NOMO-1 treated with dmso at 0.1 percent for 144 hours (cell line): ENCODE results near the gene METAP1D.
"Not testable (repeated sequence)": the region's sequence is repeated elsewhere in the genome, so short reads cannot be mapped to it uniquely, and the experiment has no call there.

Experiments used
- DNase-seq: peaks from one replicate; lab custom pipeline; 2025; ENCODE audit not compliant: unreplicated experiment; lab: John Stamatoyannopoulos, UW

The METAP1D gene

DNA sequence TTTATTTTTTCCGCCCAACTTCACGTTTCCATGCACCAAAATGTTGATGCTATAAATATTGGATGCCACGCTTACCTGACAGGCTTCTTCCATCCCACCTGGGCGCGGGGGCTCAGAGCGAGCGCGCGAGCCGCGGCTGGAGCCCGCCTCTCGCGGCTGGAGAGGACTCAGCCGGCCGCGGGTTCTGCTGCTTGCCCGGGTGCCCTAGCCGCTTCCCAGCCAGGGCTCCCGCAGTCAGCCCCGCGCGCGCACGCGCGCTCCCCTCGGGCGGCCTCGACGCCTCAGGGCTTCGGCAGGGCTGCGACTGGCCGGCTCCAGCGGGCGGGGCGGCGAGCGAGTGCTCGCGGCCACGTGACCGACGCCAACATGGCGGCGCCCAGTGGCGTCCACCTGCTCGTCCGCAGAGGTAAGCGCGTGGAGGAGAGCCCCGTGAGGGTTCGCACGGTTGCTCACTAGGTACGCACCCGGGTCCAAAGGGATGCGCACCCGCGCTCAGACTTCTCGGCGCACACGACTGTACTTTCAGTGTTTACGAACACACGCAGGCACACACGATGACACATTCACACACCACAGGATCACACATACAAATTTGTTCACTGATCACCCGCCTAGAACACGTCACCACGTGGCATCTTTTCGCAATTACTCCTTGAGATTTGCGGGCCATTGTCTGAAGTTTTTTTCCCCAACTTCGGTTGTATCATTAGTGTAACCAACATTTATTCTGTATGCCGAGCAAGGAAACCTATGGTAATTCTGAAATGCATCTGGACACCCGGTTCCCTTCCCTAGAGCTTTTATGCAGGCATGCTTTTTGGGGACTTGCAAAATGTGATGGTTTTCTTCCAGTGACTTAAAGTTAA lies at the start of gene METAP1D:
Gene METAP1D, plus strand, starts transcription at position 350 of the 866 bp plus-strand sequence. Its CDS starts 17 bp downstream, at position 367.
- peak; percentile 72 for DNase-seq

DNA sequence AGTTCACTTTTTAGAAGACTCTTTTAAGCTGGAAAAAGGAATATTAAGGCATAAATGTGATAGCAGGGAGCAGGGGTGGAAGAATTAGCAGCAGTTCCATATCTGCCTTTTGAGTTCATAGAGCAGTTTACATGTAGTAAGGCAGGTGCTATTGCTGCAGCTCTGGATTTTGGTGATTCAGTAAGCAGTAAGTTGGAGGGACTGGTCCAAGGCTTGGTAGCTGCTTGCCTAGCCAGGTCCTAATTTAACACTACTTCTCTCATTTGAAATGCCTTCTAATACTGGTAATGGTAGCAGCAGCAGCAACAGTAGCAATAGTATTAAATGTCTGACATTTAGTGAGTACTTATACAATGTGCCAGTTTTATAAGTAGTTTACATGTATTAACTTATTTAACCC lies 47.5 kb upstream of the METAP1D start:
- DNase-seq, result no peak

DNA sequence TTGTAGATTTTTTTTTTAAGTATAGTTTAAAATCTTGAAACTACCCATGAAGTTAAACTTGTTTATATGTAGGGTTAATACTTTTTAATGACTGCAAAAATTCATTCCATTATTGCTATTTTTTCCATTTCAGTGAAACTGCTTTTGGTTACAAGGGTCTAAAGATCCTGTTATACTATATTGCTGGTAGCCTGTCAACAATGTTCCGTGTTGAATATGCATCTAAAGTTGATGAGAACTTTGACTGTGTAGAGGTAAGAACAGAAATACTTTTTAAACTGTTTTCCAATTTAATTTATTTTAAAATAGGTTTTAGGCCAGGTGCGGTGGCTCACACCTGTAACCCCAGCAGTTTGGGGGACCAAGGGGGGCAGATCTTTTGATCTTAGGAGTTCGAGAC lies 47.0 kb upstream of the METAP1D start:
- DNase-seq, result no peak

DNA sequence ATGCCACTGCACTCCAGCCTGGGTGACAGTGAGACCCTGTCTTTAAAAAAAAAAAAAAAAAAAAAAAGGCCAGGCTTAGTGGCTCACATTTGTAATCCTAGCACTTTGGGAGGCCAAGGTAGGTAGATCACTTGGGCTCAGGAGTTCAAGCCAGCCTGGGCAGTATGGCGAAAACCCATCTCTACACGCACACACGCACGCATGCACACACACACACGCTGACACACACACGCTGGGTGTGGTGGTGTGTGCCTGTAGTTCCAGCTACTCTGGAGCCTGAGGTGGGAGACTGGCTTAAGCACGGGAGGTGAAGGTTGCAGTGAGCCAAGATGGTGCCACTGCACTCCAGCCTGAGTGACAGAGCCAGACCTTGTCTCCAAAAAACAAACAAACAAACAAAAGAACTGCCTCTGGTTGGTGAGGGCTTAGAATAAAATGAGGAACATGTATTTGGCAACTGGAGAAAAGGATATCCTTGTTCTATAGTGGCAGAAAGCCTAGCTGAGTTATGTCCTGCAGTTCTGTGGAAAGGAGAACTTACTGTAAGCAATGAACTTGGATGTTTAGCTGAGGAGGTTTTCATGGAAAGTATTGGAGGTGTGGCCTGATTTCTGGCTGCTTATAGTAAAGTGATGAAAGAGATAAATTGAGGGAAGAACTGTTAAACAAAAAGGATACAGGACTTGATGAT lies 43.5 kb upstream of the METAP1D start:
- peak; percentile 77 for DNase-seq

DNA sequence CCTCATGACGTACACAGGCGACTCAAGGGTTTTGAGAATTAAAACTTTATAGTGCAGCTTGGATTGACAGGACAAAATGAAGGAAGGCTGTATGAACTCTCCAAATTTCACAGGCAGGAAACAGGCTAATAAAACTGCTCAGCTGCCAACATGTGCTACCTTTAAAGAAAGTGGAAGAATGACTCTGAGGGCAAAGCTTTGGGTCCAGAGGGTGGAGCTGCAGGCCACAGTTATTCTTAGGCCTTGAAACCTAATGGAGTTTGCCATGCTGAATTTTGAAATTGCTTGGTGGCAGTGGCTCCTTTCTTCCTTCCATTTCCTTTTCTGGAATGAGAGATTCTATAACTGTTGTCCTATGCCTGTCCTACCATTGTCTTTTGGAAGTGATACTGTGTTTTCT lies 42.7 kb upstream of the METAP1D start:
- peak; percentile 7 for DNase-seq

DNA sequence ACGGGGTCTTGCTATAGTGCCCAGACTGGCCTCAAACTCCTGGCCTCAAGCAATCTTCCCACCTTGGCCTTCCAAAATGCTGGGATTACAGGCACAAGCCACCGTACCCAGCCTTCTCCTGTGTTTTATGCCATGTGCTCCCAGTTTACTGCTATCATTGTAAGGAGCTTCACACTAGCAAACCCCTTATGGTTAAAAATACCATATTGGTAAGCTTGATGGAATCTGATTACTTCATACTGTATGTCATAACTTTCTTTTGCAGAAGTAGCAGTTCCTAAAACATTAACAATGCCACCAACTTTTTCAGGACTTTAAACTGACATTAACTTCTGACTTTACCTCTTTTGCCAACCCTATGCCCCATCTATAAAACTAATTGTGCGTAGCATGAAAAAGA lies 41.3 kb upstream of the METAP1D start:
- peak; percentile 42 for DNase-seq

DNA sequence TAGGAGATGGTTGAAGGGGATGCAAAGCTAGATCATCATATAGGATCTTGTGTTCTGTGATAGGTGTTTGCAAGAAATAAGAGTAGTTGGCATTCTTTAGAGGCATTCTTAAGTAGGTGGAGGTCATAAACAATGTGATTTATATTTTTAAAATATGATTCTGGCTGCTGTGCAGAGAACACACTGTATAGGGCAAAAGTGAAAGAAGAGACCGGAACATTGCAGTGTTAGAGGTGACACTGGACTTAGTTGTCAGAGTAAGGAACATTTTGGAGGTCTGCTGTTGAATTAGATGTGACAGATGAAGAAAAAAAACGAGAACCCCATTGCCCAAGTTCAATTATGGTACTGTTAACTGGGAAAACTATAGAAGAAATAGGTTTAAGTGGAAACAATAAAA lies 39.8 kb upstream of the METAP1D start:
- DNase-seq, result no peak

DNA sequence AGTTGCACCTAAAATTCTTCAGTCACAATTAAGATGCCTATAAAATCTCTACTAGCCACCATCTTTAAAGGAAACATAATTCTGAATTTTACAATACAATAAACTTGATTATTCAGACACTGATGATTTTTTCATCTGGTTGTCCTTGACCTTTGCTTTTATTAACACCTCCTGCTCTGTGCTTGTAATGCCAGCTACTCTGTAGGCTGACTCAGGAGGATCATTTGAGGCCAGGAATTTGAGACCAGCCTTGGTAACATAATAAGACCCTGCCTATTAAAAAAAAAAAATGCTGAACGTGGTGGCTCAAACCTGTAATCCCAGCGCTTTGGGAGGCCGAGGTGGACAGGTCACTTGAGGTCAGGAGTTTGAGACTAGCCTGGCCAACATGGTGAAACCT lies 39.2 kb upstream of the METAP1D start:
- no peak for DNase-seq

DNA sequence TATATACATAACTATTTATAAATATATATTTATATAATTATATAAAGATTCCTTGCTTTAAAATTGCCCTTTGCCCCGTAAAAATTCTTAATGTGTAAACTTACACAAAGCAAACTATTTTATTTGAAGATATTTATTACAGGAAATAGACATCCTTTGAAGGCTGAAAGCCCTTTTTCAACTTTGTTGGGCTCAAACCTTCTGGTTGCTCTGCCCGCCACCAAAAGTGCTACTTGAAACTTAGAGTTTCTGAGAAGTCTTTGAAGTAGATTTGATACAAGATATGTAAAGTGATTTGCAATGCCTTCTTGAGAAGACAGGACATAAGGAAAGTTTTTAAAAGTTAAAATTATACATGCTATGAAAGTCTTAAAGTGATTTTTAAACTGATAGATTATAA lies 36.6 kb upstream of the METAP1D start:
- DNase-seq, result no peak

DNA sequence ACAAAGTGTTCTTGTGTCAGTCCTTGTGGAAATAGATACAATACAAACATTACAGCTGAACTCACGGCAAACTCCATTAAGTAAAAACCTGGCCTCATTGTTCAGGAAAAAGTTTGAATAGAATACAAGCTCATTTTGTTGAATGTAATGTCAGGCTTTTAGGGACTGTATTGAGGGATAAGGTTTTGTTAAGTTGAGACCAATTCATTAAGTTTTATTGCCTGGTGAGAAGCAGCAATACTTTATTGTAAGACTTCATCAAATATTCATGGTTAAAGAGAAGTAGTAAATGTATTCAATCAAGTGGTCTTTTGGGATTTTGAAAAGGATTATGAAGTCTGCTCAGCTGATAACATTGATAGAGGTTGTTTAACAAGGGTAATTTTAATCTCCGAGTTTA lies 35.4 kb upstream of the METAP1D start:
- DNase-seq, result no peak

DNA sequence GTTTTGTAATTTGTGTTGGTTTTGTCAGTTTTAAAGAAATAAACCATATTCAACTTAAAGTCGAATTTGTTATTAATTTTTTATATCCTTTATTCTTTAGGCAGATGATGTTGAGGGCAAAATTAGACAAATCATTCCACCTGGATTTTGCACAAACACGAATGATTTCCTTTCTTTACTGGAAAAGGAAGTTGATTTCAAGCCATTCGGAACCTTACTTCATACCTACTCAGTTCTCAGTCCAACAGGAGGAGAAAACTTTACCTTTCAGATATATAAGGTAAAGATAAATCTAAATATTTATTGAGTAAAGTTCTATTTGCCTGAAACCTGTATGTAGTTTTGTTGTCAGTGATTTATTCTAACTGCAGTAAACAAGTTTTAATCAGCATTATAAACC lies 34.5 kb upstream of the METAP1D start:
- no peak for DNase-seq

DNA sequence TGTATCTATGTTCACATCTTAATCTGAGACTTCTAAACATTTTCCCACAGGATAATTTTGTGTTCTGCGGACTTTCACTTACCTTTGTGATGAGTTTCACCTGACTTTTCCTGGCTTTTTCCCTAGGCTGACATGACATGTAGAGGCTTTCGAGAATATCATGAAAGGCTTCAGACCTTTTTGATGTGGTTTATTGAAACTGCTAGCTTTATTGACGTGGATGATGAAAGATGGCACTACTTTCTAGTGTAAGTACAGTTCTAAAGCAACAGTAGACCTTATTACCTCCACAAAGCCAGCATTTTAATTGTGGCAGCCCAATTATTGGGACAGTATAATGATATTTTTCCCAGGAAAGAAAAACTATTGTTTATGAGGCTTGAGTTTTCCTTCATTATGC lies 34.1 kb upstream of the METAP1D start:
- no peak for DNase-seq

DNA sequence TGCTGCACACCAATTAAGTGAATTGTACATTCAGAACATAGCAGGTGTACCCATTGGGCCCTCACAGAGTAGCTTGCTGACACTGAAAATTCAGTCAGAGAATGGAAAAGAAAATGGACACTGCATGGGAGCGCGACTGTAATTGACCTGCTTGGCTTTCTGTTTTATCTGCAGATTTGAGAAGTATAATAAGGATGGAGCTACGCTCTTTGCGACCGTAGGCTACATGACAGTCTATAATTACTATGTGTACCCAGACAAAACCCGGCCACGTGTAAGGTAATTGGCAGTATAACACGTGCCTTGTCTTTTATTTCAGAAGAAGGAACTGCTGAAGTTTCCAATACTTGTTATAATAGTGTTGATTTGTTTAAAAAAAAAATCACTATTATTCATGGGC lies 33.5 kb upstream of the METAP1D start:
- DNase-seq, result no peak

DNA sequence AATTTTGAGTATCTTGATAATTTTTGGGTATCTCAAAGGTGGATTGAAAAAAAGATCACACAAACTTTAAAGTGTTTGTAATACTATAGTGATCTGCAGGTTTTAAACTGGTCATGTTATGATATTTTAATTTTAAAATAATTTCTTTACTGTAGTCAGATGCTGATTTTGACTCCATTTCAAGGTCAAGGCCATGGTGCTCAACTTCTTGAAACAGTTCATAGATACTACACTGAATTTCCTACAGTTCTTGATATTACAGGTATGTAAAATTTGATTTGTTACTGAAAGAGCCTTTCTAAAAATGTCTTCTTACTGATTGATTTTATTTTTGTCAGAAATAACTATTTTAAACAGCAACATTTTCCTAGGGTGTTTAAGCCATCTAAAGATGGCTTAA lies 33.1 kb upstream of the METAP1D start:
- no peak for DNase-seq

DNA sequence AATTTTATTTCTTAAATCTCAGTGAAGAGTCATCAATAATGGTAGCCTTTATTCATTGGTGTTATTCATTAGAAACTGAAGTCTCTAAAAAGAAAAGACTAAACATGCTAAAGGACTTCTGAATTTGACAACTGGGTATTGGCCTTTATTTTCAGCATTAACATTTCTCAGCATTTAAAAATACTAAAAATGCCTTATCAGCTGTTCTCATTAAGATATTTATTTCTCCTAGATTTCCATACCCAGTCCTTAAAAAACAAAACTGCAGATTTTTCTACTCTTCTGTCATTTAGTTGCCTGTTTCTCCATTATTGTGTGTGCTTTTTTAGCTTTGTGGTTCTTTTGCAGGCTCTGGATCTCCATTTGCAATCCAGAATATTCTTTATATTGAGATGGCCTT lies 31.2 kb upstream of the METAP1D start:
- DNase-seq, result no peak

DNA sequence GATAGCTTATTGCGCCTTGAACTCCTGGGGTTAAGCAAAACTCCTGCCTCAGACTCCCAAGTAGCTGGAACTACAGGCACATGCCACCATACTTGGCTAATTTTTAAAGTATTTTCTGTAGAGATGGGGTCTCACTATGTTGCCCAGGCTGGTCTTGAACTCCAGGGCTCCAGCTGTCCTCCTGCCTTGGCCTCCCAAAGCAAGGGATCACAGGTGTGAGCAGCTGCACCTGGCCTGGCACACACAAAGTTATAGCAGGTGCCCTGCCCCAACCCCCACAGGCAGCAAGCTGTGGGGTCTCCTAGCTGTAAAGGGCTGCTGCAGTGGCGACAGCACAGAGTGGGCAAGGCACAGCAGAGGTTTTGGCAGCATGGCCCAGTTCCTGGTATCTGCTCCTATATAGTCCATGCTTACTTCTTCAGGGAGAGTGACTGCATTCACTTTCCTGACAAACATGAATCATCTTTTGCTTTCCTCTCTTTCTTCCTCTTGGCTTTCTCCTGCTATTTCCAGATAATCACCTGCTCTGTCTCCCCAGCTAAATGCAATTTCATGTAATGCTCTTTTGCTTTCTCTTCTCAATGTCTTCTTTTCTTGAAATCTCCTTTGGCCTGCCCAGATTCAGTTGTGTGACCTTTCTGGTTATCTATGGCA lies 27.3 kb upstream of the METAP1D start:
- DNase-seq, result no peak

DNA sequence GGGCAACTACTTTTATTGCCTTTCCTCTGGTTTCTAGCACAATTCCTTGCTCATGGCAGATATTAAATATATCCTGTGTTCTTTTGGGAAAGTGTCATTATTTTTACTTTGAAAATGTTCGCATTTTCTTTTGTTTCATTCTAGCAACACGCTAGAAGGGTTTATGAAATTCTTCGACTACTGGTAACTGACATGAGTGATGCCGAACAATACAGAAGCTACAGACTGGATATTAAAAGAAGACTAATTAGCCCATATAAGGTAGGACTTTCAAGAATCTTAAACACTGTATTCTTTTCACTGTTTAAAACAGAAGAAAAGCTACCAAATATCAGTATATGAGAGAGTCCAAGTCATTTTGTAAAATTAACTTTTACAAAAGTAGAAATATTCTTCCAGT lies 20.6 kb upstream of the METAP1D start:
- DNase-seq, result no peak

DNA sequence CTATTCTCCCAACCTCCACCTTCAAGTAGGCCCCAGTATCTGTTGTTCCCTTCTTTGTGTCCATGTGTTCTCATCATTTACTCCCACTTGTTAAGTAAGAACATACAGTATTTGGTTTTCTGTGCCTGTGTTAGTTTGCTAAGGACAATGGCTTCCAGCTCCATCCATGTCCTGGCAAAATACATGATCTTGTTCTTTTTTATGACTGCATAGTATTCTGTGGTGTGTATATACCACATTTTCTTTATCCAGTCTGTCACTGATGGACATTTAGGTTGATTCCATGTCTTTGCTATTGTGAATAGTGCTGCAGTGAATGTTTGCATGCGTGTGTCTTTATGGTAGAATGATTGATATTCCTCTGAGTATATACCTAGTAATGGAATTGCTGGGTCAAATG lies 15.8 kb upstream of the METAP1D start:
- not testable (repeated sequence) for DNase-seq

DNA sequence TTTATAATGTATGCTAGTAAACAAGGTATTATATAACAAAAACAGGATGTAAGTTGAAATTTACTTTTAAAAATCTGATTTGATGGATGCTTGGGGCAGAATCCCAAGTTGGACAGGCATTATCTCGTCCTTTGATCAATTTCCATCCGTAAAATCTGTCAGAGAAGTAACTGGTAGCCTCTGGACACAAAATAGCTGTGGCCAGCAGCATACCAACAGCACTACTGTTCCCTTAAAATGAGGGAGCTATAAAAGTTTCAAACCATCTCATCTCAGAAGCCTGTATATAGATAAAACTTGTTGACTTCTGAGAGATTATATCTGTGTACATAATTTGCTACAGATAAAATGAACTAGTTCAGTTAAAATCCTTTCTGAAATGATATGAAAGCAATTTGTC lies 14.7 kb upstream of the METAP1D start:
- DNase-seq, result no peak

DNA sequence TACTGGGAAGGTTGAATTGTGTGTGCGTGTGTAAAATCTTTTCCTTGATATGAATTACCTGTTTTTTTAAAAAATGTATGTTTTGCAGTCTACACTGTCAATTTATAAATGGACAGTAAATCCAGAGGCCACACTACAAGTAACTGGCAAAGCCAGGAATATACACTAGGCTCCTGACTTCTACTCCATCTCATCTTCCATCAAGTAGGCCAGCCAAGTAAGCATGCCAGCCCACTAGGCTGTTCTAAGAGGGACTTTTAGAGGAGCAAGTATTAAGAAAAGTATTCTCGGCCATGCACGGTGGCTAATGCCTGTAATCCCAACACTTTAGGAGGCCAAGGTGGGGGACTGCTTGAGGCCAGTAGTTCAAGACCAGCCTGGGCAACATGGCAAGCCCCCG lies 13.0 kb upstream of the METAP1D start:
- DNase-seq, result no peak

DNA sequence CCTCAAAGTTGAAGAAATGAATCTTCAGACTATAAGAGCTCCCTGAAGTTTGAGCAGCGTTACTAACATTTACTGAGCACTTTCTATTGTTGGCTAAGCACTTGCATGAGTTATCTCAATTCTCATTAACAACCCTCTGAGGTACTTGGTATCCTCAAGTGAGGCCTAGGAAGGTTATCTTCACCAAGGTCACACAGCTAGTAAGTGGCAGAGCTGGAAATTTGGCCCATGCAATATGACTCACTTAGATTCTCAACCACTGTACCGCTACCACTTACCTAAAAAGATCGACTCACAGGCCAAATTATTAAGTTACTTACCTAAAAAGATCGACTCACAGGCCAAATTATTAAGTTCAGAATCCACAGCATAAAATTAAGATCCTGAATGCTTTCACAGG lies 8.7 kb upstream of the METAP1D start:
- DNase-seq, result no peak

DNA sequence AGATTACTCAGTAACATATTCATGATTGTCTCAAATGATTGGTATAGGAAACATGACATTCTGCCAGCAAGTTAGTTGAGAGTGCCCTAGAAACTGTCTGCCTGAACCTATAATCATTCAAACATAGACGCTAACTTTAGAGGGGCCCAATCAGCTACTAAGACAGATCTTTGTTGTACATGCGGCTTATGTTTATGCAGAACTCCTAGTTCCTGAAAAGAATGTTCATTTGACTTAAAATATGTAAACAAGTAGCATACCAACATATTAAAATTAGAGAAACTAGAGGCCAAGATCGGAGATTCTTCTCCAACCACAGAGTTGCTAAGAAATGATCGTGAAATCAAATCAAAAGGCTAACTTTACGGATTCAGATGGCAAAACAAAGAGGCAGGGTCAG lies 4.2 kb upstream of the METAP1D start:
- no peak for DNase-seq
